GM21786 (cell line): Measurements from ENCODE around the gene ARHGEF16.

Experiments
- ATAC-seq: cut with Tn5 transposase; IDR thresholded peaks from one replicate; pipeline ENCODE4 v1.9.1; 2021; ENCODE audit not compliant: unreplicated experiment

The ARHGEF16 gene

DNA sequence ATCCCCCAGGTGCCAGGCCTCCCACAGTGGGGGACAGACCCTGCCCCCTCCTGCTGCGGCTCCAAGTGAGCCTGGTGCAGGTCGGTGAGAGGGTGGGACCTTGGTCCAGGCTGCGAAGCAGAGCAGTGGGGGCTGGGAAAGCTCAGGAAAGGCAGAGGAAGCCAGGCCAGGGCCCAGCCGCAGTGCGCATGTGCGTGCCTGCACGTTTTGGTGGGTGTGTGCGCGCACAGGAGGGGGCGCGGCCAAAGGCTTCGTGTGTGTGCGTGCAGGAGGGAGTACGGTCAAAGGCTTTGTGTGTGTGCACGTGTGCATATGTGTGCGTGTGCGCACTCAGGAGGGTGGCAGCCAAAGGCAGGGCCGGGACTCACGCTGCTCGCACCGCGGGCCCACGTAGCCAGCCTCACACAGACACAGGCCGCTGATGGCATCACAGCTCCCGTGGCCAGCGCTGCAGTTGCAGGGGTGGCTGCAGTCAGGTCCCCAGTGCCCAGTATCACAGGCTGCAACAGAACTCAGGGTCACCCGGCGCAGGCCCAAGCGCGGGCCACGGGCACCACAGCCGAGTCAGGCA, 45.9 kb downstream of the ARHGEF16 start:
- ATAC-seq, result no peak

- no peak for ATAC-seq
Observed at GRCh38 chr1:3501437-3501836, 47.0 kb downstream of the ARHGEF16 start.

DNA sequence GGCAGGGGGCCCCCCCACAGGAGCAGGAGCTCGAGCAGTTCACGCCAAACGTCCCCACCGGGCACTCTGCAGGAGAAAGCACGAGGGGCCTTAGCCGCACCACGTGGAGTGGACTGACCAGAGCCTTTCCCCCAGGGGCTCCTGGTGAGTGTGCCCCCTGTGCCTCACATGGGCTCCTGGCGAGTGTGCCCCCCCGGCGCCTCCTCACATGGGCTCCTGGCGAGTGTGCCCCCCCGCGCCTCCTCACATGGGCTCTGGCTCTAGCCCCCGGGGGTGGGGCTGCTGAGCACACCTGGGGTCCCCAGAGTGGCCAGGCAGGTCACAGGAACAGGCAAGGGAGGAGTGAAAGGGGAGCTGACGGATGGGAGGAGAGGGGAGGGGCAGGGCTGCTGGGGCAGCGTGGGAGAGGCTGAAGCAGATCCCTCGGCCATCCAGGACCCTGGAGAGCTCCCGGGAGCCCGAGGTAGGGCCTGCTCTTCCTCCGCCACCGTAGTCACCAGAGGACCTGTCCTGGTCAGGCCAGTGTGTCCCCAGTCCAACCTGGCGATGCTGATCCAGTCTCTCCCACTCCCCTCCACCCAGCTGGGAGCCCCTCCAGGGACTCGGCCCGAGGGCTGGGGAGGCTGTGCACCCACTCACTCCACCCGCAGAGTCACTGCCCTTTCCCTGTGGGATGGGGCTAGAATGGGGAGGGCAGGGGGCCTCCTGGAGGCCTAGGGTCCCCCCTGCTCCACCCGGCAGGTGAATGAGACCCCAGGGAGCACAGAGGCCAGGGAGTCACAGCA, 47.6 kb downstream of the ARHGEF16 start:
- ATAC-seq, result no peak

- no peak for ATAC-seq
Observed at GRCh38 chr1:3502641-3503524, 48.4 kb downstream of the ARHGEF16 start.

- no peak for ATAC-seq
Observed at GRCh38 chr1:3503525-3503886, 49.0 kb downstream of the ARHGEF16 start.

- ATAC-seq, result no peak
Observed at GRCh38 chr1:3504151-3504821, 49.8 kb downstream of the ARHGEF16 start.

- no peak for ATAC-seq
Observed at GRCh38 chr1:3504822-3505153, 50.3 kb downstream of the ARHGEF16 start.

DNA sequence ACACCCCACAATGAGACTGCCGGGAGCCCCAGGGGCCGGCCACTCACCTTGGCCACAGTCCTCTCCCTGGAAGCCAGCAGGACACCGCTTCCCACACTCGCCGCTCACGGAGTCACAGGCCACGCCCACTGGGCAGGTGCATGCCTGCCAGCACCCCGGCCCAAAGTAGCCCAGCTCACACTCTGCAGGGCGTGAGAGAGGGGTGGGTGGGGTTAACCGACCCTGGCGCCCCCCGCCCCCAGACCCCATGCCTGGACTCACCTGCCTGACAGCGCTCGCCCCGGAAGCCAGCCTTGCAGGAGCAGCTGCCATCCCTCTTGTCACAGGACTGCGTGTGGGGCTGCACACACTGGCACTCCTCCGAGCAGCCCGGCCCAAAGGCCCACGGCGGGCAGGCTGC, 50.7 kb downstream of the ARHGEF16 start:
- no peak for ATAC-seq

- no peak for ATAC-seq
Observed at GRCh38 chr1:3506041-3506440, 51.6 kb downstream of the ARHGEF16 start.

GRCh38 chr1:3506943-3507342, 52.5 kb downstream of the ARHGEF16 start:
- no peak for ATAC-seq

DNA sequence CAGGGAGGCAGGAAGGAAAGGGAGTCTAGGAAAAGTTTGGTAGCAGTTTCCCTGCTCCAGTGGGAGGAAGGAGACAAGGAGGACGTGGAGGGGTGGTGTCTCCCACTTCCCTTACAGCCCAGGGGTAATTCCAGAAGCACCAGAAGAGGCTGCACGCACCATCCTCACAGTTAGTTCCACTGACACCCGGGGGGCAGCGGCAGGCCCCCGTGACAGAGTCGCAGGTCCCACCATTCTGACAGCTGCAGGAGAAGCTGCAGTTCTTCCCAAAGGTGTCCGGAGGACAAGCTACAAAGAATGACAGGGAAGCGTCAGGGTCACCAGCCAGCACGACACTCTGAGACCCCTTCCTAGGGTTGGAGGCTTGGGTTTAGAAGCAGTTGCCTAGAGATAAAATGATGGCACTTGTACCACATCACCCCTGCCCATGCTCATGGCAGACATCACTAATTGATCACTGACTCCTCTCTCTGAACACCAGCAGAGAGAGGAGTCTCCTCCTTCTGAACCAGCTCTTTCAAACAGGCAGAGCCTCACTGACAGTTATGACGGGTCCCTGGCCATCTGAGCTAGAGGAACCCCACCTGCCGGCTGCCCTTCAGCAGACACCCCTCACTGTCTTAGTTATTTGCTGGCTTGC, 53.3 kb downstream of the ARHGEF16 start:
- ATAC-seq, result no peak

DNA sequence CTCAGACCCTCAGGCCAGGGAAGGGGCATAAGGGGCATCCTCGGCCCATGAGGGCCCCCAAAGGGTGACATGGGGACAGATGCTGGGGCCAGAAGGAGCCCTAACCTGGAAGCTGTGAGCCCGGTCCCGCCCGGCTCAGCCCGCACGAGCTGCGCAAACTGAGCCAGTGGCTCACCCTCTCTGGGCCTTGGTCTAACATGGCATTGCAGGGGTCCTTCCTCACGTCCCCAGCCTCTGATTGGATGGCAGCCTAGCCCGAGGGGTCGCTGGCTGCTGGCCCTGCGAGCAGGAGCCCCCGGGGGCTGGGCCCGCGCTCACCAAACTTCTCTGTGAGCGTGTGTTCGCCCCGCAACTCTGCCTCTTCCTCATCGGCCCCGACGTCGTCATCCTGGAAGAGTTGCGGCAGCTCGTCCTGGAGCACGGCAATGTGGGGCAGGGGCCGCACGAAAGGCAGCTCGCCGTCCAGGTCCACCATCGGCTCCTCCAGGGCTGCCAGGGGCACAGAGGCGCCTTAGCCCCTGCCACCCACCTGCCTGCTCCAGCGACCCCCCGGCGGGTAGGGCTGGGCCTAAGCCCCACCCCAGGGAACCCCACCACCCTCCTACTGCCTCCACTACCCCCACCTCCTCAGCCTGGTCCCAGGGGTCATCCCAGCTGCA, 54.4 kb downstream of the ARHGEF16 start:
- ATAC-seq, result no peak

- ATAC-seq, result no peak
Observed at GRCh38 chr1:3509721-3510120, 55.3 kb downstream of the ARHGEF16 start.

- no peak for ATAC-seq
Observed at GRCh38 chr1:3510136-3510955, 55.9 kb downstream of the ARHGEF16 start.

DNA sequence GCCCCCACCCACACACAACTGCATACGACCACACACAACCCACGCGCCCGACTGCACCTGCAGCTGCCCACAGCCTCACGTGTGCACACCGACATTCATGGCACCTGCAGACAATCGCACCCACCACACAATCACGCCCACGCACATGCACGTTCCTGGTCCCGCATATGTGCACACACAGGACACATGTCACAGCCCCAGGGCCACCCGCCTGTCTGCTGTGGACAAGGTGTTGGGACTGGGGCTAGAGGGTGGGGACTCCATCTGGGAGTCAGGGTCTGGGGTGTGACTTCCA, 56.4 kb downstream of the ARHGEF16 start:
- ATAC-seq, result no peak

DNA sequence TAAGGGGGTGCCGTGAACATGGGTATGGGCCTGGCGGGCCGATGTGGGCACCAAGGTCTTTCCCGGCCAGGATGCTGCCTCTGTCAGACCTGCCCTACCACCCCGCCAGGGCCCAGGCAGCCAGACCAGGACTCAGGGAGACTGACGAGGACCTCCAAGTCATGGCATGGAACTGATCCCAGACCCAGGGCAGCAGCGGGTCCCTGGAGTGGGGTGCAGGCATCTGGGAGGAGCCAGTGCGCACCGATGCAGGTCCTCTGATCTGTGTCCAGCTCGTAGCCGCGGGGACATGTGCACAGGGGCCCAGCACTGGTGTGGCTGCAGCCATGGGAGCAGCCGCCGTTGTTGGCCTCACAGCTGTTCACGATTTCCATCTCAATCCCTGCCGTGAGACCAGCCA, 56.8 kb downstream of the ARHGEF16 start:
- ATAC-seq, result no peak

- no peak for ATAC-seq
Observed at GRCh38 chr1:3511856-3512255, 57.4 kb downstream of the ARHGEF16 start.

DNA sequence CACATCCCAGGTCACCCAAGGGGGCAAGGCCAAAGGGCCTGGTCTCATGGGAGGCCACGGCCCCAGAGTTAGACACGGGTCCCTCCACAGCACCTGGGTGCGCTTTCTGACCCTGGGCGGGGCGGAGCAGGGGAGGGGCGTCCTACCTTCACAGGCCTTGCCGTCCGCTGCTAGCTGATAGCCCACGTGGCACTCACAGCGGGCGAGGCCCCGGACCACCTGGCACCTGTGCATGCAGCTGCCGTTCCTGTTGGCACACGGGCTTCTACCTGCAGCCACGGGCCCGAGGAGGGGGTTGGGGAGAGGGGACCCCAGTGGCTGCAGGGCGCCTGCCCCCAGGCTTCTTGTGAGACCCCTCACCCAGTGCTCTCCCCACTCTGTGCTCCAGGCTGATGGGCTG, 59.9 kb downstream of the ARHGEF16 start:
- ATAC-seq, result no peak

DNA sequence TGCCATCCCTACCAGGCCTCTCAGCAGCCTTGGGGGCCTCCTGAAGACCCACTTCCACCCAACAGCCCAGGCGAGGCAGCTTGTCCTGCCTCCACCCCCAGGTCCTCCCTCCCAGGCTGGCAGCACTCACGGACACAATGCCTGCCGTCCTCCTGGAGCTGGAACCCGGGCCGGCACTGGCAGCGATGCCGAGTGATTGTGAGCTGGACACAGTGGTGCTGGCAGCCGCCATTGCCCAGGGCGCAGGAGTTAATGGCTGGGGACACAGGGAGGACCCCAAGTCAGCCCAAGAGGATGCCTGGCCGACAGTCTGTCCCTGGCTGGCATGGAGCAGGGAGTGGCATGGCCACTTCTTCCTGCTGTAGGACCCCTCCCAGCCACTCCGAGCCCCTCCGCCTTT, 60.8 kb downstream of the ARHGEF16 start:
- ATAC-seq, result no peak
